Cardiac muscle cell (in vitro differentiated cells and primary cell): ENCODE data around the gene KRT2. TPM values are rescaled to one million over a fixed set of nuclear protein-coding genes. Genes with fewer than 3 reads are reported as not detected.

Experiments
- DNase-seq, 2 donors: peaks; one replicate each; pipeline versions ENCODE4 v3.0.0 to v3.0.0-alpha.2; 2010 to 2017; ENCODE audit warnings: low read depth in 1 of 2, low spot score in 1 of 2
- H3K27ac ChIP-seq: fragments of 200-600 bp; sonication (generic); 2 replicates; pipeline ENCODE4 v1.5.1; 2016
- H3K27me3 ChIP-seq: fragments of 200-600 bp; sonication (generic); 2 replicates; pipeline ENCODE4 v1.6.0; 2016; ENCODE audit warnings: control low read depth
- H3K36me3 ChIP-seq: fragments of 200-600 bp; sonication (generic); 2 replicates; pipeline ENCODE4 v1.5.1; 2016; ENCODE audit warnings: control low read depth
- H3K4me1 ChIP-seq: fragments of 200-600 bp; sonication (generic); 2 replicates; pipeline ENCODE4 v1.8.1; 2017; ENCODE audit warnings: low read depth, mild to moderate bottlenecking, mixed run types
- H3K4me3 ChIP-seq: fragments of 200-600 bp; sonication (generic); 2 replicates; pipeline ENCODE4 v1.5.1; 2016; ENCODE audit warnings: mild to moderate bottlenecking
- H3K9me3 ChIP-seq: fragments of 200-600 bp; sonication (generic); 2 replicates; pipeline ENCODE4 v1.5.1; 2017; ENCODE audit warnings: low read depth, mild to moderate bottlenecking, control low read depth
- polyA plus RNA-seq: library from polyadenylated mRNA; unstranded; fragments of >200 nt; fragmentation: Nextera tagmentation; extraction: Ambion mirVana; gene quantifications from 2 replicates; pipeline ENCODE4 v1.2.1, GENCODE V29; 2016
- total RNA-seq: library from RNA; depleted of rRNA; stranded (reverse); fragments of >200 nt; gene quantifications from 2 replicates; pipeline ENCODE4 v1.2.3, GENCODE V29; 2016
- TF ChIP-seq, protein P1 (sequence below): IDR thresholded peaks from 2 replicates; pipeline ENCODE4 v1.5.1; 2012; ENCODE audit warnings: low read depth, mild to moderate bottlenecking, low read length

KRT2 gene
- total and polyA plus RNA-seq, 2 experiments from 2014 or later, result not detected

DNA sequence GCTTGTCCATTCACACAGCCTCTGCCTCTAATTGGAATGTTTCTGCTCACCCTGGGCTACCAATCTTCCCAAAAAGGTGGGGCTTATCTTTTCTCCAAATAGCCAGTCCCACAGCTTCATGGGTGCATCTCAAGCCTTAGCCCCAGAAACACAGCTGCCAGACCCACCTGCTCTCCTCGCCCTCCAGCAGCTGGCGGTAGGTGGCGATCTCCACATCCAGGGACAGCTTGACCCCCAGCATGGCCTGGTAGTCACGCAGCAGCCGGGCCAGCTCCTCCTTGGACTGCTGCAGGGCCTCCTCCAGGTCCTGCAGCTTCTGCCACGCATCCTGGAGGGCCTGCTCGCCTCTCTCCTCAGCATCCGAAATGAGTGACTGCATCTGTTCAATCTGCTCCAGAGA, 40.2 kb upstream of the KRT2 start:
- DNase-seq, result peak in 1 of 2 donors; percentile 52
- Histone ChIP-seq H3K27ac (no peak overlapping the region), H3K4me3 (no peak overlapping the region), H3K36me3 (no peaks in the 10 kb centered on the region), H3K27me3 (peaks cover 54% of the 10 kb centered on the region), H3K9me3 (no peaks in the 10 kb centered on the region), H3K4me1 (no peaks in the 10 kb centered on the region)
- TF ChIP-seq, protein P1, sequence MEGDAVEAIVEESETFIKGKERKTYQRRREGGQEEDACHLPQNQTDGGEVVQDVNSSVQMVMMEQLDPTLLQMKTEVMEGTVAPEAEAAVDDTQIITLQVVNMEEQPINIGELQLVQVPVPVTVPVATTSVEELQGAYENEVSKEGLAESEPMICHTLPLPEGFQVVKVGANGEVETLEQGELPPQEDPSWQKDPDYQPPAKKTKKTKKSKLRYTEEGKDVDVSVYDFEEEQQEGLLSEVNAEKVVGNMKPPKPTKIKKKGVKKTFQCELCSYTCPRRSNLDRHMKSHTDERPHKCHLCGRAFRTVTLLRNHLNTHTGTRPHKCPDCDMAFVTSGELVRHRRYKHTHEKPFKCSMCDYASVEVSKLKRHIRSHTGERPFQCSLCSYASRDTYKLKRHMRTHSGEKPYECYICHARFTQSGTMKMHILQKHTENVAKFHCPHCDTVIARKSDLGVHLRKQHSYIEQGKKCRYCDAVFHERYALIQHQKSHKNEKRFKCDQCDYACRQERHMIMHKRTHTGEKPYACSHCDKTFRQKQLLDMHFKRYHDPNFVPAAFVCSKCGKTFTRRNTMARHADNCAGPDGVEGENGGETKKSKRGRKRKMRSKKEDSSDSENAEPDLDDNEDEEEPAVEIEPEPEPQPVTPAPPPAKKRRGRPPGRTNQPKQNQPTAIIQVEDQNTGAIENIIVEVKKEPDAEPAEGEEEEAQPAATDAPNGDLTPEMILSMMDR, result peak; percentile 13

DNA sequence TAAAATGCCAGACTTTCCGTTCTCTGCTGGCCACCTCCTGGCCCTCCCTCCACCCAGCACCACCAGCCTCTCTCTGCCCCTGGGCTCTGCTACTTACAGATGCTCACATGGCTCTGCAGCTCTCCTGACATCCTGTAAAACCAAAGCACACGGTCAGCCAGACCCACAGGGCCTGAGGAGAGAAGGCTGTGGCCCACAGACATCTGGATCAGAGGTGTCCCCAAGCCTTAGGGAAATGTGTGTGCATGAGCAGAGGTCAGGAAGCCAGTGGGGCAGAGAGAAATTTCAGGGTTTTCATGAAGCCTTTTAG, 39.8 kb upstream of the KRT2 start:
- H3K27ac ChIP-seq, result no peak overlapping the region
- no peaks in the 10 kb centered on the region for H3K9me3 ChIP-seq
- DNase-seq, result no peak
- H3K4me3 ChIP-seq, result no peak overlapping the region
- H3K4me1 ChIP-seq, result no peaks in the 10 kb centered on the region
- TF ChIP-seq, protein P1, result no peak
- H3K36me3 ChIP-seq, result no peaks in the 10 kb centered on the region
- peaks cover 58% of the 10 kb centered on the region for H3K27me3 ChIP-seq

DNA sequence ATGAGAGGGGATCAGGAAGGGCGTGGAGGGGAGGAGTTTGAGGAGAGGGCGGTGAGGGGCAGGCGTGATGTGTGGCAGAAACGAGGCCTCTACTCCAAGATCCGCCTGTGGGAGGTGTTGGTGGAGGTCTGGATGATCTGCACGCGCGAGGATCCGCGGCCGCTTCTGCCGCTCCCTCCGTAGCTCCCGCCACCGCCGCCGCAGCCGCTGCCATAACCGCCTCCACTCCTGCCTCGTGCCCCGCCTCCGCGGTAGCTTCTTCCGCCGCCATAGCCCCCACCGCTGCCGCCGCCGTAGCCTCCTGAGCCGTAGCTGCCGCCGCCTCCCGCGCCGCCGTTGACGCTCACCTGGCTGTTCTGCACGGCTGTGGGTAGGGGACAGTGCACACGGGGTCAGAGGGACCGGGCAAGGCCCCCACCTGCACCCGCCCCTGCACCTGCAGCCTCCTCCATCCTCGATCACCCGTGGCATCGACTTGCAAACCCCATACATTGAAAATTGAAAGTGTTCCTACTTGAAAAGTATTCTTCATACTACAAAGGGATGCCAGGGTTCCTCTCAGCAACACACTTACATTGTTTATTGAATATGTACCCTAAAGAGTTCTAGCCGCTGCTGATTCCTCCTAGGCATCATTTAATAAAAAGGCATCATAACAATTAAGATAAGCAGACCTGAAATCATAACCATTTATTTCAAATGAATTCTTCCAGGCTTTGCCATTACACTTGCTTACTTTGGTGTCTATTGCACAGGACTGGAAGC, 39.2 kb upstream of the KRT2 start:
- Histone ChIP-seq H3K9me3 (no peaks in the 10 kb centered on the region), H3K36me3 (no peaks in the 10 kb centered on the region), H3K27ac (no peak overlapping the region), H3K4me3 (peak overlapping the region; percentile 4), H3K27me3 (peaks cover 64% of the 10 kb centered on the region), H3K4me1 (no peaks in the 10 kb centered on the region)
- TF ChIP-seq, protein P1, result no peak
- peak in 1 of 2 donors; percentile 47 for DNase-seq

DNA sequence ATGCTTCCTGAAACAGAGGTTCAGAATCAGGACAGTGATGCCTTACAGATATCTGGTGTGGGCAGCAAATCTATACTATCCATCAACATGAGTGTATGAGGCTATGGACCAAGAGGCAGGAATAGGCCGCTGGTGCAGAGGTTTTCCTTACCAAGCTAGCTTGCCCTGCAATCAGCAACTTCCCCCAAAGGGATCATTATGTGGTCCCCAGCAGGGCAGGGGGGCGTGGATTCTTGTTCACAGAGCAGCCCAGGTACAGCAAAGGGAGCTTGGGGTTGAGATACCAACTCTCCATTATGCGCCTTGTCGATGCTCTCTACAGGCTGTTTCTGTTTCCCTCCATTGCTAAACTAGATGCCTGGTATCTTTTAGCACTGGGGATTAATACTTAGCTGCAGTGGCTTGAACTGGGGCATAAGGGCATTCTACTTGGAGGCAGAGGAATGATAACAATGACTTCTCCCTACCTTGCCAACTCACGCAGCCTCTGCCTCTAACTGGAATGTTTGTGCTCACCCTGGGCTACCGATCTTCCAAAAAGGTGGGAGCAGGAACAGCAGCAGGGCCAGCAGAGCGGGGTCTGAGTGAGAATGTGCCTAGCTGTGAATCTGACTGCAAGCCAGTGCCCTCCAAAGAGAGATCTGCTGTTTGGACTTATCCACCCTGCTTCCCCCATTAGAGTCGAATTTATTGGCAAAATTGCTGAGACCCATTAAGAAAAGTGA, 38.5 kb upstream of the KRT2 start:
- Histone ChIP-seq H3K36me3 (no peaks in the 10 kb centered on the region), H3K4me1 (no peaks in the 10 kb centered on the region), H3K27me3 (peaks cover 71% of the 10 kb centered on the region), H3K9me3 (no peaks in the 10 kb centered on the region), H3K27ac (no peak overlapping the region), H3K4me3 (peak overlapping the region; percentile 4)
- DNase-seq, result no peak
- TF ChIP-seq, protein P1, result no peak

DNA sequence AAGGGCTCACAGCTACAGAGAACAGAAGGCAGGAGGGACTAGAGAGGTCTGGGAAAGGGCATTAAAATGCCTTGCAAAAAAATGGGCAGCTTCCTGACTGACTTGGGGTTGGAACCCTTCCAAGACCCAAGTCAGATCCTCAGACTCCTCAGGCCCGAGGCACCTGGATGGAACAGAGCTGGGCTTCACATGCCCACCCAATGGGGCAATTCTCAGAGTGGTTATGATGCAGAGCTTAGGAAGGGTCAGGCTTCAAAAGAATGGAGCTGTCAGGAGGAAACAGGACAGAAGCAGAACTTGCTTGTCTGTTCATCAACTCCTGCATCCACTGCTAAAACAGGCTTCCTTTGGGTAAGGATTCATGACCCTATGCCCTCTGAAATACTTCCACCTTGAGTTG, 37.9 kb upstream of the KRT2 start:
- no peaks in the 10 kb centered on the region for H3K36me3 ChIP-seq
- H3K9me3 ChIP-seq, result no peaks in the 10 kb centered on the region
- TF ChIP-seq, protein P1, result no peak
- no peak overlapping the region for H3K27ac ChIP-seq
- H3K4me1 ChIP-seq, result no peaks in the 10 kb centered on the region
- H3K27me3 ChIP-seq, result peaks cover 75% of the 10 kb centered on the region
- DNase-seq, result no peak
- H3K4me3 ChIP-seq, result no peak overlapping the region
